DMS53 treated with DMSO at 0.1 percent for 48 hours (cell line): ENCODE measurements around the gene TACC2.

ENCODE experiments used
- DNase-seq: peaks from one replicate; lab custom pipeline; 2025; ENCODE audit not compliant: unreplicated experiment; lab: John Stamatoyannopoulos, UW

TACC2 gene

GRCh38 chr10:122210481-122211265 is 221.7 kb downstream of the TACC2 start:
- no peak for DNase-seq

GRCh38 chr10:122213364-122213763 is 224.4 kb downstream of the TACC2 start:
- DNase-seq, result no peak

- DNase-seq, result no peak
These were observed 224.8 kb downstream of the TACC2 start for GRCh38 chr10:122213766-122214165.

GRCh38 chr10:122216047-122216446 is 227.1 kb downstream of the TACC2 start:
- no peak for DNase-seq

- DNase-seq, result no peak
These were observed 230.4 kb downstream of the TACC2 start for GRCh38 chr10:122219340-122219739.

GRCh38 chr10:122220736-122221135 is 231.8 kb downstream of the TACC2 start:
- DNase-seq, result no peak

GRCh38 chr10:122221958-122222357 is 233.0 kb downstream of the TACC2 start:
- DNase-seq, result no peak

GRCh38 chr10:122222638-122223037 is 233.7 kb downstream of the TACC2 start:
- DNase-seq, result no peak

GRCh38 chr10:122224159-122224558 is 235.2 kb downstream of the TACC2 start:
- DNase-seq, result no peak

GRCh38 chr10:122225330-122225729 is 236.4 kb downstream of the TACC2 start:
- DNase-seq, result no peak

- DNase-seq, result no peak
These were observed 238.8 kb downstream of the TACC2 start for GRCh38 chr10:122227754-122228153.

GRCh38 chr10:122229666-122230065 is 240.7 kb downstream of the TACC2 start:
- DNase-seq, result no peak

GRCh38 chr10:122230222-122230621 is 241.3 kb downstream of the TACC2 start:
- no peak for DNase-seq

GRCh38 chr10:122232769-122233168 is 243.8 kb downstream of the TACC2 start:
- DNase-seq, result no peak

GRCh38 chr10:122233857-122234348 is 244.9 kb downstream of the TACC2 start:
- no peak for DNase-seq

GRCh38 chr10:122234416-122234815 is 245.5 kb downstream of the TACC2 start:
- peak; percentile 32 for DNase-seq

- DNase-seq, result peak; percentile 26
These were observed 247.8 kb downstream of the TACC2 start for GRCh38 chr10:122236690-122237306.

GRCh38 chr10:122237331-122237990 is 248.5 kb downstream of the TACC2 start:
- DNase-seq, result no peak

- no peak for DNase-seq
These were observed 250.8 kb downstream of the TACC2 start for GRCh38 chr10:122239578-122240257.

- no peak for DNase-seq
These were observed 251.4 kb downstream of the TACC2 start for GRCh38 chr10:122240401-122240800.

GRCh38 chr10:122241836-122242235 is 252.9 kb downstream of the TACC2 start:
- DNase-seq, result no peak
